DMS79 treated with DMSO at 0.1 percent for 48 hours (cell line): Measurements from ENCODE around the gene YOD1.

Experiments used
- DNase-seq: peaks from one replicate; lab custom pipeline; 2025; lab: John Stamatoyannopoulos, UW

Gene YOD1

DNA sequence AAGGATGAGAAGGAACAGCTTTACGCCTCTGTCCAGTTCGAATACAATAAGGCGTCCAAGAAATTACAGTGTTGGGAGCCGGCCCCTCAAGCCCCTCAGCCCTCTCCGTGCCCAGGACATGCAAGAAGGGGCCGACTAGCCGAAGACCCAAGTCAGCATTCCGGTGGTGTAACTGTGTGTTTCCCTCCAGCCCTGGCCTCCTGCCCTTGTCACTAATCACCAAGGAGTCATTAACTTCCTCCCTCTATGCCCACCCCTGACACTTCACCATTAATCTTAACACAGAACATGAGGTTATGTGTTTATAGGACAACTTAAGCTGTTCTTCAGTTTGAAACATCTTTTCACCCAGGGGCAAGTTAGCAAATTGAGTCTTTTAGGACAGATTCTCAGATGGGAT, 21.2 kb upstream of the YOD1 start:
- DNase-seq = no peak

DNA sequence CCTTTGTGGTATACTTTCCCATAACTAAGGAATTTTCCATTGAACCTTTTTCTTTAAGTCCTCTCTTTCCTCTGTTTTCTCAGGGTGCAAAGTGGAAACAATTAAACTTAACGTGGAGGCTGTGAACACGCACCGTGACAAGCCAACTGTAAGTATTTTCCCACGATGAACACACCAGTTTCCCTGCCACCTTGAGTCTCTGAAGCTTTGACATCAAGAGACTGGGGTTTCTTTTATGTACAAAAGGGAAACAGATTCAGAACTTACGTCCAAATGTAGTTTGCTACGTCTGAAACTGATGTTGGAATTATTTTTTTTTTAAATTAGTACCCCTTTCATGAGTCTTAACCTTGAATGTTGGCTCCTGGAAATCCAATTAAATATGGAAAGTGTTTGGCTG, 20.4 kb upstream of the YOD1 start:
- no peak for DNase-seq

DNA sequence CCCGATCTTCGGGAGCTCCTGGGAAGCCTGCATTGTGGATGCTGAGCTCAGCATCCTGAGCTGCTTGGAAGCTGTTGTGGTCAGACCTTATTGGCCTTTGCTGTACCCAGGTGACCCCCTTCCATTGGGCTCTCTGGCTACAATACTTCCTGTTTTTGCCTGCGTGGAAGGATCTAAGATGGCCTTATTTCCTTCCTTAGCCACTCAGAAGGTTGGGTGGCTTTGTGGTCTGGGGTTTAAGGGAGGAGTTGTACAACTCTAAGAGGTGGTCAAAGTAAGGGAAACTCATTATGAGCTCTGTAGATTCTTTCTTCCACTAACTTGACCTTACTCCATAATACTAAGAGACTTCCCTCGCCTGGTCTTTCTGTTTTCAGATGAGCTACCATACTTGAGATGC, 19.8 kb upstream of the YOD1 start:
- DNase-seq = no peak

DNA sequence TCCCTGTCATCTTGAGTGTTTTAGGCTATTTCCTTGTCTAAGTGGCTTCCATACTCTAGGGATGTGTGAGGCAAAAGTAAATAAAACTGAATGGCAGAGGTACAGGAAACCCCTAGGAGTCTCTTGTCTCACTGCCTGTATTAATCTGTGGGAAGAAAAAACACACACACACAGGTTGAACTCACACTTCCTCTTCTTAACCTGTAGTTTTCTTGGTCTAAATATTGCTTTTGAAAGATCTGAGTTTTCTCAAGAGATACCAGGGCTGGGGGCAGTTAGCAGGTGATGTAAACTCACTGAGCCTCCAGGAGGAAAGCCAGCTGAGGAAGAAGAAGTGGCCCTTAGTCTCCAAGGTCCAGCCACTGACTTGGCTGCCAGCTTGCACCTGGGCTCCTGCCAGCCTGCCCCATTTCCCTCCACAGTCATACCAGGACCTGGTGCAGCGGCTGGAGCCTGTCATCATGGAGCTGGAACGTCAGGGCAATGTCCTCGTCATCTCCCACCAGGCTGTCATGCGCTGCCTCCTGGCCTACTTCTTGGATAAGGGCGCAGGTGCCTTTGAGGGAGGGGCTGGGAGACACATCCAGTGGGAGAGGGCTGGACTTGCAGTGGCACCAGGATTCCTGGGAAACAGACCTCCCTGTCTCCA, 19.0 kb upstream of the YOD1 start:
- peak; percentile 13 for DNase-seq

DNA sequence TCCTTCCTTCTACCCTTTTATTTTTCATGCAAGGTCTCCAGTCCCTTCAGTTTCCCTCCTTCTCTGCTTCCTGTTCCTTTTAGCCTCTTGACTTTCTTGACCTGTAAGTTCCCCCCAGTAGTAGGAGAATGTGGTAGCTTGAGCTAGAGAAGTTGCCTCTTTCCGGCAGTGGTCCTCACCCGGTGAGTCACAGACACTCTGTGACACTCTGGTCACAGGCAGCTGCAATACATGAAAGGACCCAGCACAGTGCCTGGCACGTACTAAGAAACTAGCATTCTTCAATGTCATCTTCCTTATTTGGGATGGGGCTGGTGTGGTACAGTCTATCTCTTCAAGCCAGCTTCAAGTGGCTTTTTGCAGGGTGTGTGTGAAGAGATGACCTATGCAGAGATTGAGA, 18.1 kb upstream of the YOD1 start:
- DNase-seq = no peak

DNA sequence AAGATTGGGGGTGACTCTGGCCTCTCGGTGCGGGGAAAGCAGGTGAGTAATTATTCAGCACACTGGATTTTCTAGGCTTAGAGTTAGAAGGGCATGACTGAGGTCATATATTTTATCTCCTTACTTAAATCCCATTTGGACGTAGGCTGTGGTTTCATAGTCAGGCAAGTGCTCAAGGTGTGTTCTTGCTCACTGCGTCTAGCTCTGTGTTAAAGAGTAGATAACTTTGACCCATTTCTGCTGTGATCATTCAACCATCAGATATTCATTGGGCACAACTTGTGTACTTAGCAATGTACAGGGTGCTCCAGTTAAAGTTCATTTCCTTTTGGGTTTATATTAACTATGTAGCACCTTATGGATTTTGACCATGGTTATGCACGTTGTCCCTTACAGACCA, 16.7 kb upstream of the YOD1 start:
- DNase-seq = no peak

DNA sequence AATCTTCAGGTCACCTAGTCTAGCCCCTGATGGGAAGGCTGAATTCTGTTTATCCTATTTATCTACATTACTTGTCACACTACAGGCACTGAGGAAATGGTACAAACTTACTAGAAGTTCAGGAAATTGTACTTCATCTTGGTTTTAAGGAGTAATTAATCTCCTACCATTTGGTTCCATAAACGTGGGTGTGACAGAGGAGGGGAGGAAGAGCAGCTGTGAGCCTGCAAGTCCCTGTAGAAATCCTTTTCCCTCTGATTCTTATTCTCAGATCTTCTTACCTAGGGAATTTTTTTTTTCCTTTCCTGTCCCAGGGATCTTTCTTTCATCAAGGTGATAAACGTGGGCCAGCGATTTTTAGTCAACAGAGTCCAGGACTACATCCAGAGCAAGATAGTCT, 16.2 kb upstream of the YOD1 start:
- no peak for DNase-seq

DNA sequence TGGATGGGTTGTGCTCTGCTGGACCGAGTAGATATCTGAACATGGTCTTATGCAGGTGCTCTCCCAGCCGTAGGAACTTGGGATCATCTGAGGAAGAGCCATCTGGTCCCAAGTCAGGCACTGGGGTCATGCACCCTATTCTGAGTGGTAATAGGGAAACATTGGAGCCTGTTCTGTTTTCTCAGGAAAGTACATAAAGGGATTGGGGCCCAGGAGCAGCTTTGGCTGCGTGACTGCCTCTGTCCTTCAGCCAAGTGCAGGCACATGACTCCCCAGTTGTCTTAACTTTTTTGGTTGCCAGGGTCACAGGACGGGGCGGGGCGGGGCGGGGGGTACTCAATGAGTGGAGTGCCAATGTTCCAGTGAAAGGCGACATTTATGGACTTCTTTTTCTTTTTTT, 13.6 kb upstream of the YOD1 start:
- DNase-seq = no peak

DNA sequence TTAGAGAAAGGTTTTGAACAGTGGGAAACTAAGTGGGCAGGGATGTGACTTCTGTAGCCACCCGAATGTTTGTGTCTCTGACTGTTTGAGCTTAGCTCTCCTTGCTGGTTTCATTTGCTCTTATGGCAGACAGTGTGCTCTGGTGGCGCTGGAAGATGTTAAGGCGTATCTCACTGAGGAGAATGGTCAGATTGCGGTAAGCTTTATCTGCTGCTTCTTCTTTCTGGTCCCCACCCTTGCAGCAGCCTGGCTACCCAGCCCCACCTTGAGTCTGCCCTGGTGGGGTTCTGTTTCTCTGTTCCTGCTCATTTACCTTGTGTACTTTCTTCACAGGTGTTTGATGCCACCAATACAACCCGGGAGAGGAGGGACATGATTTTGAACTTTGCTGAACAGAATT, 12.0 kb upstream of the YOD1 start:
- DNase-seq = no peak

DNA sequence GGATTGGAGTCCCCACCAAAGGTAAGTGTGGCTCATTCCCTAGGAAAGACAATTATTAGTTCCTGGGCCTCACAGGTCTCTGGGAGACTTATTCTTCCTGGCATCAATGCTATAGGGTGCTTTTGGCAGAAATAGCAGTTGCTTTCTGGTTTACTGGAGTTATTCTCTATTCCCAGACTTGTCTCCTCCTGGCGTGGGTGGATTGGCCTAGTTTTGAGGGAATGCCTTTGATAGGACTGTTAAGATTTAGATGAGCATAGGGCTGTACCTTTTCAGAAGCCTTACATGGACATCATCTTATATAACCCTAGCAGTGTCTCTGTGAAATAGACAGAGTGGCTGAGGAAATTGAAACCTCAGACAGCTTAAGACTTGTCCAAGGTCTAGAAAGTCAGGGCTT, 11.1 kb upstream of the YOD1 start:
- DNase-seq = no peak

DNA sequence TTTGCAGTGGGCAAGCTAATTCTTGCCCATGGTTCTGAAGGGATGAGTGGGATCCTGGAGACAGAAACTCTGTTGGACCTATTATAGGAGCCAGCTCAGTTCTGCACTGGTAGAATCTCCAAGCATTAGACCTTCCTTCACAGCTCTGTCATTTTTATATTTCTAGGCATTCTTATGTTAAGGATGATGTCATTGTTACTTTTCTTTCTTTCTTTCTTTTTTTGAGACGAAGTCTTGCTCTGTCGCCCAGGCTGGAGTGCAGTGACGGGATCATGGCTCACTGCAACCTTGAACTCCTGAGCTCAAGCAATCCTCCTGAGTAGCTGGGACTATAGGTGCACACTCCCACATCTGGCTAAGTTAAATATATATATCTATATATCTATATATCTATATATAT, 9.6 kb upstream of the YOD1 start:
- DNase-seq = no peak

DNA sequence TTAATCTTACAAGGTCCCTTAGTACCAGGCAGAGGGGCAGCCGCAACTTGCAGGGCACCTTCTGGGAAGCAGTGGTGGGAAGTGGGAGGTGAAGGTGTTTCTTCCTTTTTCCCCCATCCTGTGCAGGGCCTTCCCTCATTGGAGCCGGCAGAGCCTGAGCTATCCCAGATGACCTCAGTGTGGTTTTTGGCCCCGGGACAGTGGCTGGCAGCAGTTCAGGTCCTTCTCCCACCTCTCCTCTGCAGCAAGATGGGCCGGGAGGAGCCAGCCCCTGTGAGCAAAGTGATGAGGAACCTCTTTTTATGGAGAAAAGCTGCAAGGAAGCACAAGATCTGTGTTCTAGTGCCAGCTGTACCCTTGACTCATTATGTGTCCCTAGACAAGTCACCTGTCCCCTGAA, 8.9 kb upstream of the YOD1 start:
- DNase-seq = peak; percentile 37

DNA sequence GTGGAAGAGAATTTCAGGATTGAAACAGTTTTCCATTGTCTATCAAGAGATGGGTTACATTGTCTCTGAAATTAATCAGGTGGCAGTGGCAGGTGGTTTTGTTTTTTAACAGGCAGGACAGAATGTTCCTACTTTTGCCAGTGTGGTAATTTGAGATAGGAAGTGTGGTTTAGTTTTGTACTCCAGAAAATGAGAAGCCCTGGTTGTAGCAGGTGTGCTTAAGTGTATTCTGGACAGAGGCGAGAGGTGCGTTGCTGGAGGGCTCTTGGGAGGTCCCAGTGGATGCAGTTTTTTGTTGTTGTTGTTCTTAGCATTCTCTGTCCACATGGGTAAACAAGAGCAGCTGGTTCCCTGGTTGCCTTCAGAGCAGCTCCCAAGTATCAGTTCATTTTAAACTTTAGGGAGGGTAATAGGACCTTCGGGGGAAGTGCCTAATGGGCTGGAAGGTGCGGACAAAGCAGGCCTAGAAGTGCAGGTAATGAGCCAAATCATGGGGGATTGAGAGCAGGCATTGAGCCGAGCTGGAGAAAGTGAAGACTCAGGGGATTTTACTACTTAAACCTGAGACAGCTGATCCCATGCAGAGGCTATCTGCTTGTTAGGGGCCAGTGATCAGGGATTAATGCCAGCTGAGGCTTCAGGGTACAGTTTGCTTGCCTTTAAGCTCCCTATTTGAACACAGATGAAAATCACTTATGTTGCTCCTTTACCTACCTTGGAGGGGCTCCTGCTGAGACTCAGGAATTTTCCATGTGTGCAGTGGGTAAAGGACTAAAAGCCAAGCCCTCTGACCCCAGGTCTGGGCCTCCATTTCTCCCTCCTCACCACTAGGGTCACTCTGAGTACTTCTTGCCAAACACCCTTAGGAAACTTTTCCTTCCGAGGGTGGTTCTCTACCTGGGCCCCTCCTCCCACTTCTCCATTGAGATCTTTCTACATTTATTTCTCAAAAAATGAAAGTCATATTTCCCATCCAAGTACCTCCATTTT, 8.2 kb upstream of the YOD1 start:
- DNase-seq = peak; percentile 95

DNA sequence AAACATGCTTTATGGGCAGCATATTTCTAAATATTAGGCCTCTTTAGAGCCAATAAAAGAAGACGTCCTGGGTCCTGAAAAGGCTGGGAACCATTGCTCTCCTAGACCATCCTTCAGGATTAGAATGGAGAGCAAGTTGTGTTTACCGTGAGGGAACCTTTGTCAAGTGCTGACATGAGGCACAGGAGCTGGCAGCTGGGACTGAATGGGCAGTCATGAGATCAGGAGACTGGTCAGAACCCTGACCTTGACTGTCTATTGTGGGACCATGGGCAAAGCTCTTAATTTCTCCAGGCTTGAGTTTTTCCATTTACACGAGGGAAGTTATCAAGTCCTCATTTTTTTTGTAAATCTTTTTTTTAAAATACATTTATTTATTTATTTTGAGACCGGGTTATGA, 7.2 kb upstream of the YOD1 start:
- DNase-seq = no peak

DNA sequence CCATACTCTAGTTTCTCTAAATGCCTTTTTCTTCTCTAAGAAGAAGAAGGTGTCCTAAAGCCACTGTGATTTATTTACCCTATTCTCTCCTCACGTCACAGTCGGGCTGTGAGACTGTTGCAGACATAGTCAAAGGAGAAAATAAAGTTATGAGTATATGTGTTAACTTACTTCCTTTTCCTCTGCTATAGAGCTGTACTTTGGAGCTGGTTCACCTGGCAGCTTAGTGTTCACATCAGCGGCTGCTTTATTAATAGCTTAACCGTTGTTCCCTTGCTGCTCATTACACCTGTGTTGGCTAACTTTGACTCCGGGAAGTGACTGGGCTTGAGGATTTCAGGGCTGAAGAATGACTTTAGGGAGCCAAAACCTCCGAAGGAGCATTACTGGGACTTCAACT, 5.7 kb upstream of the YOD1 start:
- DNase-seq = no peak

DNA sequence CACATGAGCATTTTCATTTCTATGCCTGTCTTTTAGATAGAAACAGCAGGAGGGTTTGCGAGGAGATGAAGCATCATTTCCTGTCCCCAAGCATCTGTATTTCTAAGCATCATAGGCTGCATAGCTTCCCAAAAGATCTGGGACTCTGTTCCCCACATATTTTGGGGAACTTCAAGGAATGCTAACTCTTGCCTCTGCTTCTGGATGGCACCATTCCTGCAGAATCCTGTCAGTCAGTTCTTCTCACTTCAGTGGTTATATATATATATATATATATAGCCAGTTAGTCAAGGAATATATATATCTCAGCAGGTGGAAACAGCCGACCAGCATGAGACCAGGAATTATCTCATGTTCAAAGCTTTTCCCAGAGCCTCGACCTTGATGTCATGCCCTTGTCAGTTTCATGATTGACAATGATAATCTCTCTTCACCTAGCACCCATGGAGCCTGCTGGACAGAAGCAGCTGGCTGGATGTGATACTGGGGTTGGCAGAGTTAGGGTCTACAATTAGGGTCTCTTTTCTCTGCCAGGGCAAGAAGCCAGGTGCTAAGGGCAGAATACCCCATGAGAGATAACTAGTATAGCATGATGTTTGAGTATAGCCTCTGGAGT, 4.5 kb upstream of the YOD1 start:
- no peak for DNase-seq

DNA sequence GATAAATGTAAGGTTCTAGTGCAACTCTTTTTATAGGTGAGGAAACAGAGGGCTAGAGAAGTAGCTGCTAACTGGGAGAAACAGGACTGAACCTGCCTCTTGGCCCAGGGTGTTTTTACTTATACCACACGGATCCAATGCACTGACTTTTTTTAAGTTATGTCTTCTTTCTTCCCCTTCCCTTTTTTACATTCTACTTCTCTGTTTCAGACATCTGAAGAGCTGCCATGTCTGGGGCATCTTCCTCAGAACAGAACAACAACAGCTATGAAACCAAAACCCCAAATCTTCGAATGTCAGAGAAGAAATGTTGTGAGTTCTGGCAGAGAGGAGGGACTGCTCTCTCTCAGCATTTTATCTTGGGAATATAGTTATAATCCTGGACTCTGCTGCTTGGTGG, 3.5 kb upstream of the YOD1 start:
- no peak for DNase-seq

DNA sequence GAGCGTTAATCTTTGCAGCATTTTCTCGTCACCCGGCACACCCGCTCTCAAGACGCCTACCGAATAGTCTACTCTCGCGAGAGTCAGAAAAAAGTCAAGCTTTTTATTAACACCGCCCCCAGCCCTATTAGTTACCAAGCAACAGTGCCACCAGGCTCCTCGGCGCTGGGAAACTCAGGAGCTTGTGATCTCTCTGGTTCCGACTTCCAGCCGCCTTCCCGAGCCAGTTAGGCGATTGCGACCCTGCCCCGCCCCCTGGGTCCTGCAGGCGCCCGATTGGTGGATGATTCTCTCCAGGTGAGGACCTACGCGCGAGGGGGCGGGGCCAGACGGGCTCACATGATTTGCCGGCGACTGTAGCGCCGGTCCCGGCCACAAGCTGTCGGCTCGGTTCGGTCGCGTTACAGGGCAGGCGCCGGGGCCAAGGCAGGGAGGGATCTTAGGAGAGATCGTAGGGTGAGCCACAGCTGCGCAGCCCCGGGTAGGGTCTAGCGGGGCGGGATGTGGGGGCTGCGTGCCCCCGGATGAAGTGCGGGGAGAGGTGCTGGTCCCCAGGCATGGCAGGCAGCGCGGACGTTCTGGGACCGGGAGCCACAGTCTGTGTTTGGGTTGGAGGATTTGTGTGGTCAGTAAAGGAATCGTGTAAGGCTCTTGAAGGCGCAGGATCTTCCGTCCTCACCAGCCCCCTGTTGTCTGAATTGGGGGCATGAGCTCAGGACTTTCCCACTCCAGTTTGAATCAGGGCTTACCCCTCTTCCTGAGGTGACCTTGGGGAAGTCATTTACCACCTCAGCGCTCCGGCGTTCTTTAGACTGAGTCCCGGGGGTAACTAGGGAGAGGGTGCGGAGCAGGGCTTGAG, 2.1 kb upstream of the YOD1 start, which contains the start of gene PFKFB2:
Gene PFKFB2, plus strand, starts transcription at position 365 of the 859 bp plus-strand sequence. CDS start 1,443 bp downstream, outside the sequence.
- DNase-seq = peak; percentile 99

DNA sequence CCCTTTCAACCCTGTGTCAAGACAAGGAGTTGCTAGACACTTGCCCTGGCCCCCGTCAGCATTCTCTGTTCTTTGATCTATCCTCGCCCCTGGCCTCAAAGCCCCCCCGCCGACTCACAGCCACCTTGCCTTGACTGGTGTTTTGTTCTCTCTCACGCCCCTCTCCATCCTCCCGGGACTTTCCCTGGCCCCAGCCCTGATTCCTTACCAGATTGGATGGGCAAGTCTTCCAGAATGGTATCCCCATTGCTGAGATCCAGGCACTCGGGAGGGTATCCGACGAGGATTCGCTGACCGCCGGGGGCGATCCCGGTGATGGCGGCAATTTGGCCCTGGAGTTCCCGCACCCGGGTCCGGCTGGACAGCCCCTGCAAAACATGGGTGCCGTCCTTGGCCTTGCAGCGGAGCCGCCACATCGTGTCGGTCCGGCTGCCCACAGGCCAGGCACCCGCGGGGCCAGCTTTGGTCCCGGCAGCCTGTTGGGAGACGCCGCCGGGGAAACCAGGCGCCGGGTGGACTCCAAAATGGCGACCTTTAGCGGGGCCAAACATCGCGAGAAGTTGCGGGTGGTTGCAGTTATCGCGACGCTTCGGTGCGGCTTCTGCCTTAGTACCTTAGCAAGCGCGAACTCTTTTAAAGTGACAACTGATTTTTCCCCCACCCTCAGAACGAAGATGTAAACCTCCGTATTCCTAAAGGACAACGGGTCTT, 373 bp downstream of the YOD1 start:
- peak; percentile 88 for DNase-seq

DNA sequence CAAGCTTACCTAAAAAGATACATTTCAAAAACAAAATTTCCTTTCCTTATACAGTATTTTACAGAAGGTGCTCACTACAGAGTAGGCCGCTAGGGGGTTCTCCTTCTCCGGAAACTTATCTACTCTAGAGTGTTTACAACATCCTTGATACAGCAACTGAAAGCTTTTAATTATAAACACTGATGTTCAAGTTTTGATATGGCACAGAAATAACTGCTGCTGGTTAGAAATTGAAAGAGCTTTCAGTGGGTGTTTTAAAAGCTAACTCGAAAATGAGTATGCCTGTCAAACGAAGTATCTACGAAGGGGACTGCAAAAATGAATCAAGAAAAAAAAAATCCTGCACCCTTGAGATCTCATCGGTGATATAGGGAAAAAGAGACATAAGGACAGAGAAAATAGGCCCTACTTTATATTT, 1.0 kb downstream of the YOD1 start:
- peak; percentile 50 for DNase-seq

DNA sequence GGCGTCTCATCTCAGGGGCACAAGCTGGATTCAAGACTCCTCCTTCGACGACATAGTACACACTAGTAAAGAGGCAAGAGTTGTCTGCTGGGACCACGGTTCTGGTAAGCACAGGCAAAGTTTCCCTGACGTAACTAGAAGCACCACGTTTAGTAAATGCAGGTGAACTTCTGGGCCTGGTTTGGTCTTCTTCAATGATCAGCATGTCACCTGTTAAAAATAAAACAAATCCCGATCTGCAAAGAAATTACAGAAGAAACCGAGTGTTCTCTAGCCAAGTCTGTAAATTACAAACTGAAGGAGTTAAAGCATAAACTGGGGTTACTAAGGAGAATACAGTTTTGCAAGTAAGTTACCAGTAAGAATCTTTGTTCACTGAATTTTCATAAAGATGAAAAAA, 1.5 kb downstream of the YOD1 start:
- no peak for DNase-seq
